HepG2 (cell line): ENCODE data around the gene BAHCC1. TPM values are rescaled to one million over a fixed set of nuclear protein-coding genes. Genes with fewer than 3 reads are reported as not detected.
A peak's percentile ranks its signal among the peaks of the same experiment; 100 is the strongest.

ENCODE experiments used
- ATAC-seq: fragments of 200-7000 bp; cut with Tn5 transposase; 3 replicates; pipeline ENCODE4 v1.9.1; 2020; ENCODE audit warnings: mild to moderate bottlenecking, moderate library complexity
- BruUV-seq: library from RNA; stranded (reverse); fragments of 400-500 nt; replicated peaks from 2 replicates; lab custom pipeline; 2021; lab: Mats Ljungman, UMichigan
- CTCF ChIA-PET: fragments of 300-600 bp; formaldehyde crosslinking; extraction: SDS; loops from one replicate; lab custom pipeline; 2021; ENCODE audit warnings: low total read pairs, inconsistent platforms, low intra/inter-chr PET ratio; lab: Yijun Ruan, JAX
- POLR2A ChIA-PET: fragments of 350-600 bp; sonication (Branson Sonifier 250); formaldehyde crosslinking; loops from one replicate; lab custom pipeline; 2020; ENCODE audit warnings: antibody characterized with exemption, inconsistent platforms; lab: Yijun Ruan, JAX
- DNase-seq: peaks from one replicate; pipeline ENCODE4 v3.0.0-alpha.2; 2015; ENCODE audit warnings: low spot score
- FAIRE-seq: peaks from 3 replicates; lab custom pipeline; 2011; peaks lifted over from hg19 to GRCh38; lab: Jason Lieb, UNC
- H2AFZ ChIP-seq: one replicate; pipeline ENCODE4 v1.6.1; 2011; ENCODE audit warnings: low read length, inconsistent platforms
- H3K27ac ChIP-seq: fragments of 300-600 bp; 3 replicates; pipeline ENCODE4 v1.8.0; 2011; ENCODE audit warnings: mixed run types, mild to moderate bottlenecking, mixed read lengths, low read length, inconsistent platforms; ENCODE audit not compliant: insufficient read depth; ENCODE audit errors: extremely low read length
- H3K27me3 ChIP-seq, 2 experiments: fragments of 200-600 bp in 1 of 2; 2 replicates in 1 of 2; 3 replicates in 1 of 2; pipeline versions ENCODE4 v1.6.0 to v1.8.0; 2011; ENCODE audit warnings: low read length in 2 of 2, mild to moderate bottlenecking in 2 of 2, moderate library complexity in 2 of 2, inconsistent platforms in 1 of 2; ENCODE audit not compliant: insufficient read depth in 2 of 2, control insufficient read depth in 1 of 2
- H3K36me3 ChIP-seq, 2 experiments: fragments of 200-600 bp in 1 of 2; replicated peaks in 1 of 2; 2 replicates in 1 of 2; 3 replicates in 1 of 2; pipeline versions ENCODE4 v1.5.1 to v1.8.0; 2011; ENCODE audit warnings: low read length in 2 of 2, inconsistent platforms in 1 of 2; ENCODE audit not compliant: insufficient read depth in 2 of 2, control insufficient read depth in 1 of 2
- H3K4me1 ChIP-seq: 2 replicates; pipeline ENCODE4 v1.5.1; 2012; ENCODE audit warnings: low read length, inconsistent platforms; ENCODE audit not compliant: insufficient read depth
- H3K4me2 ChIP-seq: 2 replicates; pipeline ENCODE4 v1.6.0; 2011; ENCODE audit warnings: low read depth, low read length, inconsistent platforms
- H3K4me3 ChIP-seq, 3 experiments: fragments of 200-600 bp in 1 of 3; sonication (generic), shearing (Covaris generic) in 1 of 3; replicated peaks in 1 of 3; 2 replicates each; pipeline ENCODE4 v1.5.1; 2011 to 2016; ENCODE audit warnings: low read length in 3 of 3, inconsistent platforms in 2 of 3, low read depth in 2 of 3, mild to moderate bottlenecking in 2 of 3, control low read depth in 1 of 3, mixed read lengths in 1 of 3; ENCODE audit not compliant: insufficient read depth in 1 of 3
- H3K79me2 ChIP-seq: one replicate; pipeline ENCODE4 v1.6.1; 2011; ENCODE audit warnings: low read length, inconsistent platforms; ENCODE audit not compliant: insufficient read depth
- H3K9ac ChIP-seq: 2 replicates; pipeline ENCODE4 v1.6.0; 2011; ENCODE audit warnings: mild to moderate bottlenecking, low read depth, low read length, inconsistent platforms; ENCODE audit not compliant: insufficient read depth
- H3K9me3 ChIP-seq: 2 replicates; pipeline ENCODE4 v1.5.1; 2012; ENCODE audit warnings: mild to moderate bottlenecking, low read length
- H4K20me1 ChIP-seq: 2 replicates; pipeline ENCODE4 v1.6.0; 2011; ENCODE audit warnings: inconsistent platforms, mild to moderate bottlenecking, low read length, moderate library complexity; ENCODE audit not compliant: insufficient read depth
- AGO2 ChIP-seq: fragments of 200-400 bp; formaldehyde crosslinking; optimal IDR thresholded peaks from 2 replicates; pipeline ENCODE3; 2017; ENCODE audit warnings: mild to moderate bottlenecking, low read depth, low read length, moderate library complexity
- CAMTA2 ChIP-seq: sonication (generic); formaldehyde crosslinking; IDR thresholded peaks from 2 replicates; pipeline ENCODE4 v1.4.0; 2020; ENCODE audit warnings: mild to moderate bottlenecking, missing genetic modification reagents, borderline replicate concordance
- MTA1 ChIP-seq: sonication (generic); formaldehyde crosslinking; IDR thresholded peaks from 2 replicates; pipeline ENCODE4 v1.4.0; 2020; ENCODE audit warnings: missing genetic modification reagents, mild to moderate bottlenecking, borderline replicate concordance
- NFE2L2 ChIP-seq: fragments of 150-350 bp; IDR thresholded peaks from 2 replicates; pipeline ENCODE4 v1.6.1; 2014; ENCODE audit warnings: low read length
- POLR2A ChIP-seq, 2 experiments: IDR thresholded peaks; 2 replicates each; pipeline ENCODE4 v1.6.1; 2011; ENCODE audit warnings: low read depth in 2 of 2, low read length in 2 of 2, mild to moderate bottlenecking in 1 of 2, moderate library complexity in 1 of 2; ENCODE audit not compliant: insufficient read depth in 1 of 2
- PRMT3 ChIP-seq: sonication (generic); formaldehyde crosslinking; IDR thresholded peaks from 2 replicates; pipeline ENCODE4 v1.8.1; 2022; ENCODE audit warnings: low read depth, mild to moderate bottlenecking, moderate library complexity, missing genetic modification reagents, borderline replicate concordance
- SETDB1 ChIP-seq: sonication (generic); formaldehyde crosslinking; IDR thresholded peaks from 2 replicates; pipeline ENCODE4 v1.5.1; 2020; ENCODE audit warnings: missing genetic modification reagents, mild to moderate bottlenecking, borderline replicate concordance
- TBL1XR1 ChIP-seq: fragments of 150-350 bp; IDR thresholded peaks from 2 replicates; pipeline ENCODE4 v1.6.1; 2014; ENCODE audit warnings: borderline replicate concordance, low read length; ENCODE audit not compliant: partially characterized antibody
- ZBTB7B ChIP-seq: sonication (generic); formaldehyde crosslinking; IDR thresholded peaks from 2 replicates; pipeline ENCODE4 v1.4.0; 2020; ENCODE audit warnings: missing genetic modification reagents
- ZMYM4 ChIP-seq: sonication (generic); formaldehyde crosslinking; IDR thresholded peaks from 2 replicates; pipeline ENCODE4 v1.8.1; 2023; ENCODE audit warnings: mild to moderate bottlenecking, missing genetic modification reagents
- ZNF567 ChIP-seq: sonication (generic); formaldehyde crosslinking; IDR thresholded peaks from 2 replicates; pipeline ENCODE4 v1.8.1; 2023; ENCODE audit warnings: mild to moderate bottlenecking, missing genetic modification reagents, borderline replicate concordance
- ZNF629 ChIP-seq: sonication (generic); formaldehyde crosslinking; conservative IDR thresholded peaks from 2 replicates; pipeline ENCODE4 v1.5.0; 2020; ENCODE audit warnings: missing genetic modification reagents
- WGBS: methylation state at CpG from one replicate; pipeline ENCODE4 v1.1.6; 2017; ENCODE audit warnings: low lambda C conversion rate; 5-methylcytosine and 5-hydroxymethylcytosine counted together
- in situ Hi-C: cut with HindIII; loops from 2 replicates; pipeline ENCODE4 v1.10.0; 2017; ENCODE audit warnings: low pct_unique_long_range_greater_than_20kb; ENCODE audit not compliant: extremely low pct_ligation_motif_present
- intact Hi-C: fragments of 100-400 bp; cut with micrococcal nuclease; formaldehyde crosslinking; loops from one replicate; pipeline ENCODE4 v1.10.0; 2022; ENCODE audit not compliant: unreplicated experiment
- polyA plus RNA-seq, 8 experiments: library from polyadenylated mRNA; depleted of rRNA in 3 of 8; stranded (reverse) in 7 of 8; unstranded in 1 of 8; fragments of >200 nt; fragmentation: Illumina TruSeq in 4 of 8; extraction: Trizol in 4 of 8; gene quantifications; 2 replicates each; pipeline versions ENCODE4 v1.2.1 to v1.2.3, GENCODE V29; 2011 to 2016; ENCODE audit warnings: low read depth in 4 of 8, missing spikeins in 1 of 8, mixed read lengths in 1 of 8; ENCODE audit not compliant: insufficient read depth in 1 of 8
- total RNA-seq, 5 experiments: library from RNA; depleted of rRNA; stranded (reverse); fragments of >200 nt; fragmentation: Illumina TruSeq; extraction: Trizol; gene quantifications; 2 replicates each; pipeline ENCODE4 v1.2.3, GENCODE V29; 2016; ENCODE audit warnings: low read depth in 1 of 5
- TF ChIP-seq, protein P1 (sequence below): IDR thresholded peaks from 2 replicates; pipeline ENCODE4 v1.6.1; 2016; ENCODE audit warnings: mild to moderate bottlenecking, missing biosample characterization, missing genetic modification reagents
- TF ChIP-seq, protein P2 (sequence below): IDR thresholded peaks from 2 replicates; pipeline ENCODE4 v1.6.1; 2016

The BAHCC1 gene
- total and polyA plus RNA-seq, 2 of the 13 experiments (the other 11 are each of a cell fraction or from before 2014, with no cell fraction given) = 1.4 to 1.7 TPM

GRCh38 chr17:81454473-81454872 is 59.2 kb downstream of the BAHCC1 start:
- WGBS = 63% methylated on average over 10 of the region's 13 CpGs
- no TSS peak for BruUV-seq
- no peak for ATAC-seq
- no peak for FAIRE-seq
- no peaks in the 10 kb centered on the region; a peak in 1 of 5 replicates for H3K36me3 ChIP-seq
- no peak overlapping the region for H3K27ac ChIP-seq
- TF ChIP-seq AGO2 (peak; percentile 22), CAMTA2 (CRISPR knock-in tag) (no peak)
- peaks cover 11% of the 10 kb centered on the region for H3K4me1 ChIP-seq
- POLR2A ChIA-PET = no interaction called here
- DNase-seq = no peak
- no peaks in the 10 kb centered on the region for H3K79me2 ChIP-seq
- H3K27me3 ChIP-seq = peaks cover 0 to 2% of the 10 kb centered on the region in 2 experiments; a peak in 1 of 5 replicates
- CTCF ChIA-PET = no interaction called here
- in situ Hi-C loops = no loop called here
- H3K9ac ChIP-seq = no peak overlapping the region
- H3K4me2 ChIP-seq = no peak overlapping the region
- no peak overlapping the region for H3K4me3 ChIP-seq
- intact Hi-C loops = no loop called here
- no peaks in the 10 kb centered on the region for H4K20me1 ChIP-seq
- no peak overlapping the region for H2AFZ ChIP-seq
- H3K9me3 ChIP-seq = no peaks in the 10 kb centered on the region

DNA sequence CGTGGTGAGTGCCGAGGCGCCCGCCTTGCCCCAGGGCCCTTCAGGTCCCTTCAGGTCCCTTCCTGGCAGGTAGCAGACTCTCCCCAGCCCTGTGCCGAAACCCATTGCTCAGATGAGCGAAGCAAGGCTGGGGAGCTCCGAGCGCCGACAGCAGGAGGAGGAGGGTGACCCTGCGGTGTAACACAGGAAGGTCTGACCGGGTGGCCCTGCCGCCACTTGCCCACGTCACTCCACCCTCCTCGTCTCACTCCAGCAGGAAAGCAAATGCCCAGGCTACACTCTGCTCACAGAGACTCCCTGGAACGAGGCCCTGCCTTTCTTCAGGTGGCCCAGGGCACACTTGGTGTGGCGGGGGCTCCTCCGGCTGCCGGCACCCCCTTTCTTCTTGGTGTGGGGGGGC is 60.1 kb downstream of the BAHCC1 start:
- H3K27me3 ChIP-seq = peaks cover 0 to 2% of the 10 kb centered on the region in 2 experiments; a peak in 1 of 5 replicates
- no peak for DNase-seq
- no peak overlapping the region for H3K4me2 ChIP-seq
- POLR2A ChIA-PET = no interaction called here
- WGBS = 77% methylated on average over 16 of the region's 18 CpGs
- no peaks in the 10 kb centered on the region; a peak in 1 of 5 replicates for H3K36me3 ChIP-seq
- intact Hi-C loops = no loop called here
- no peak for TF ChIP-seq PRMT3 (CRISPR knock-in tag)
- TF ChIP-seq TBL1XR1 = no peak
- no peak for TF ChIP-seq POLR2A (IDR thresholded peaks at IDR 0.05; ENCODE audit: insufficient read depth in 1 of 2, low read depth in 2 of 2, low read length in 2 of 2)
- TF ChIP-seq, protein P1, sequence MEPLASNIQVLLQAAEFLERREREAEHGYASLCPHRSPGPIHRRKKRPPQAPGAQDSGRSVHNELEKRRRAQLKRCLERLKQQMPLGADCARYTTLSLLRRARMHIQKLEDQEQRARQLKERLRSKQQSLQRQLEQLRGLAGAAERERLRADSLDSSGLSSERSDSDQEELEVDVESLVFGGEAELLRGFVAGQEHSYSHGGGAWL (CRISPR knock-in tag) = no peak
- TF ChIP-seq, protein P2, sequence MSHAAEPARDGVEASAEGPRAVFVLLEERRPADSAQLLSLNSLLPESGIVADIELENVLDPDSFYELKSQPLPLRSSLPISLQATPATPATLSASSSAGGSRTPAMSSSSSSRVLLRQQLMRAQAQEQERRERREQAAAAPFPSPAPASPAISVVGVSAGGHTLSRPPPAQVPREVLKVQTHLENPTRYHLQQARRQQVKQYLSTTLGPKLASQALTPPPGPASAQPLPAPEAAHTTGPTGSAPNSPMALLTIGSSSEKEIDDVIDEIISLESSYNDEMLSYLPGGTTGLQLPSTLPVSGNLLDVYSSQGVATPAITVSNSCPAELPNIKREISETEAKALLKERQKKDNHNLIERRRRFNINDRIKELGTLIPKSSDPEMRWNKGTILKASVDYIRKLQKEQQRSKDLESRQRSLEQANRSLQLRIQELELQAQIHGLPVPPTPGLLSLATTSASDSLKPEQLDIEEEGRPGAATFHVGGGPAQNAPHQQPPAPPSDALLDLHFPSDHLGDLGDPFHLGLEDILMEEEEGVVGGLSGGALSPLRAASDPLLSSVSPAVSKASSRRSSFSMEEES (CRISPR knock-in tag) = no peak
- no peak for TF ChIP-seq MTA1 (CRISPR knock-in tag)
- no peak for TF ChIP-seq NFE2L2
- no peak for TF ChIP-seq ZMYM4 (CRISPR knock-in tag)
- TF ChIP-seq ZNF567 = no peak
- TF ChIP-seq AGO2 = peak; percentile 2
- TF ChIP-seq SETDB1 (CRISPR knock-in tag) = no peak
- TF ChIP-seq ZNF629 (CRISPR knock-in tag) = peak; percentile 31
- no peak for TF ChIP-seq ZBTB7B (CRISPR knock-in tag)
- TF ChIP-seq, all 625 proteins: peak for 2
- CTCF ChIA-PET = no interaction called here
- Histone ChIP-seq H2AFZ (no peak overlapping the region), H4K20me1 (no peaks in the 10 kb centered on the region), H3K4me3 (no peak overlapping the region), H3K79me2 (no peaks in the 10 kb centered on the region), H3K4me1 (peaks cover 11% of the 10 kb centered on the region), H3K9ac (no peak overlapping the region), H3K9me3 (no peaks in the 10 kb centered on the region), H3K27ac (no peak overlapping the region)
- no TSS peak for BruUV-seq
- no peak for ATAC-seq
- in situ Hi-C loops = no loop called here
- no peak for FAIRE-seq
